Measurements from ENCODE around the gene RFLNA. TPM values are rescaled to one million over a fixed set of nuclear protein-coding genes. Genes with fewer than 3 reads are reported as not detected.
A peak's percentile ranks its signal among the peaks of the same experiment; 100 is the strongest.

Gene RFLNA
- polyA plus RNA-seq, 3 donors = 5.7 to 9.0 (median 7.6) TPM

DNA sequence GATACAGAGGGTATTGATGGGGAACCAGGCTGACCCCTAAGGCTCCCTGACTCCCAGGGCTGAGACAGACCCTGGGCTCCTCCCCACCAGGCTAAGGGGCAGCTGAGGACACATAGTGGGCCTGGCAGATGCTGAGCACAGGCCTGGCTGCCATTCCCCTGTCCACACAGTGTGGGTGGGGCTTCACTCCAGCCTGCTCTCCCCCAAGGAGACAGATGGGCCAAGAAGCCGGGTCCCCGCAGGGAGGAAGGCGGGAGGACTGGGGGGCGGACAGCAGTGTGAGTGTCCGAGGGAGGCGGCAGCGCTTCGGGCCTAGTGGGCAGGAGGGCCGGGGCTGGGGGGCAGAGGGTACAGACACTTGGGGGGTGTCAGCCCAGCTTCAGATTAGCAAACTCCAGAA, 32.0 kb downstream of the RFLNA start:
- no peak for DNase-seq (ENCODE audit: extremely low read depth in 1 of 11, low read depth in 9 of 11, low spot score in 4 of 11)

DNA sequence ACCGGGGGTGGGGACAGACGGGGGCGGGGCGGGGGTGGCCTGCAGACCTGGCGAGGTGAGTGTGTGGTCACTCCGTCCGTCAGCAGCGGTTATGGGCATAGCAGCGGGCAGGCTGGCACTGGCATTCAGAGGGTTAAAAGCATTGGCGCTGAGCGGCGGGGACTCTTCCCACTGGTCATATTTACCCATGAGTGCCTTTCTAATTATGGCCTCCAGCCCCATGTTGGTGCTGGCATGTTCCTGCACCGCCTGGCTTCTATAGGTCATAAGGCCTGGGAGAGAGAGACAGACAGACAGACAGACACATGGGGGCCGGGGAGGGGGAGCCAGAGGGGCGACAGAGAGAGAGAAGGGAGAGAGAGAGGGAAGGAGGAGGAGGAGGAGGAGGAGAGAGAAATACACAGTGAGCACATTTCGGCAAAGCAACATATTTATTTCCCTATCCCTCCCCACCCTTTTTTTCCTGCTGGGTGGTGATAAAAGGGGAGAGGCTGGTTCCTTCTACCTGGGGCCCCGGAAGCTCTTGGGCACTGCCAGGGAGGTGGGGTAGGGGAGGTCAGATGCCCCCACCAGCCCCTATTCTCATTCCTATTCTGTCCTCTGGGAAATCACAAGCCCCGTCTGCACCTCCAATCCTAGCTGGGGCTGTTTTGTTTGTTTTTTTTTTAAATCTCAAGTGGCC, 32.6 kb downstream of the RFLNA start:
- DNase-seq (ENCODE audit: extremely low read depth in 1 of 11, low read depth in 9 of 11, low spot score in 4 of 11) = peak in 7 of 11 donors; percentile 24 to 45 (median 31)

DNA sequence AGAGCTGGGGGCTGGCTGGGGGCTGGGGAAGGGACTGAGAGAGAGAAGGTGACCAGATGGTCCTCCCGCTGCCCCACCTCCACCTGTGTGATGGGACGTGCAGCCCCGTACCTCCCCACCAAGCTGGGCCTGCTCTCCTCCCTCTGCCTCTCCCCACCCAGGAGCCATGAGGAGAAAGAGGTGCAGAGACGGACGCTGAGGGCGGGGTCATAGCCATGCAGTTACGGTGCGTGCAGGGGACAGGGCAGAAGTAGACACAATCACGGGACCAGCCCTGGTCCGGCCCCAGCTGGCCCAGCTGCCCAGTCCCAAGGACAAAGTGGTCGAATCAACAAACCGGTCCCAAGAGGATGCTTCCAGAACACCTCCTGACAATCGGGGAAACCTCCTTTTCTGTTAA, 33.2 kb downstream of the RFLNA start:
- DNase-seq (ENCODE audit: extremely low read depth in 1 of 11, low read depth in 9 of 11, low spot score in 4 of 11) = no peak

DNA sequence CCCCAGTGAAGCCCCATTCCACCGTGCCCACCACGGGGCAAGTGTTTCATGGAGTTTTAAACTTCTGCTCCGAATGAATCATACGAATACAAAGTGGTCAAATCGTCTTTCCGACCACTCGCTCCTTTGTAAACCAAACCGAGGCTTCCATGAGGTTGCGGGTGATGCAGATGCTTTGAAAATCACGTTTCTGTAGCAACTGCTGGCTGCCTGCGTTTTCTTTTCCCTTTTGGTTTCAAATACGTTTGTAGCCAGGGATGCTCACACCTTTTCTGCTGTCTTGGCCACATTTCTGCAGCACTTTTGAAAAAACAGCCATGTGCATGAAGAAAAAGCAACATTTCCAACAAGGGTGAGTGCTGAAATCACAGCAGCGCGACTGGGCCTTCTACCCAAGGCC, 33.7 kb downstream of the RFLNA start:
- DNase-seq (ENCODE audit: extremely low read depth in 1 of 11, low read depth in 9 of 11, low spot score in 4 of 11) = no peak

DNA sequence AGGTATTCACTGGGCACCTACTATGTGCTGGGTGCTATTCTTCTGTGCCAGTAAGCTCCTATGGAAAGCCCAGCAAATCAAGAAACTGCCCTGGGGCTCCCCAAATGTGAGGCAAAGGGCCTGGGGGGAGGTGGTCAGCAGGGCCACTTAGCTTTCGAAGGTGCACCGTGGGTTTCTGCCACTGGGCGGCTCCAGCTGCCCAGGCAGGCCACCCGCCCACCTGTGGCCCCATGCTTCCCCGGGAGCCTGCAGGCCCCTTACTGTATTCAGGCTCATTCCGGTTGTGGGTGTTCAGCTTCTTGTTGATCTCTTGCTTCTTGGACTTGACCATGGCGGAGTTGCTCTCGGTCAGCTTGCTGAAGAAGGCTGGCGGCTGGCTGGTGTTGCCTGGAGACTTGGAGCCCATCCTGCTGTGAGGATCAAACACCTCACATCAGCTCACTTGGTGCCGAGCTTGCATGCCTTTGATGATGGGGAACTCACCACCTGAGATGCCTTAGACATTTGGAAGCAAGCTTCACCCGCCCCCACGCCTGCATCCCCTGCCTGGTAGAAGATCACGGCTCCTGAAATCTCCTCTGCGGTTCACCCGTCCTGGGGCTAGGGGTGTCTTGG, 37.3 kb downstream of the RFLNA start:
- DNase-seq (ENCODE audit: extremely low read depth in 1 of 11, low read depth in 9 of 11, low spot score in 4 of 11) = no peak

DNA sequence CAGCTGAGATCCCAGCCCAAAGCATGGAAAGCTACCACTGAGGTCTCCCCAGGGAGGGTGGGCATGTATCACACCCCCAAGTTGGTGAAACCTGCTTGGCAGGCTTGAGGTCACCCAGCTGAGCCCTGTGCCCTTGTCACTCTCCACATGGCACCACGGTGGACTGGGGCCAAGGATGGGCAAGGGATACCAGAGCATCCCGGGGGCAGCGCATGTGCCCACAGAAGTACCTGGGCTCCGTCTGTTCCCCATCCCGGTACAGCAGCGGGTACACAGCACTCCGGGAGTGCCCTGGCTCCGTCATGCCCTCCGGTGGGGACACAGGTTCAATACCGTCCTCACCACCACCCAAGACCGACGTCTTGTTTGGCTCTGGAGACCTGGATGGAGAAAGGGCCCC, 38.0 kb downstream of the RFLNA start:
- no peak for DNase-seq (ENCODE audit: extremely low read depth in 1 of 11, low read depth in 9 of 11, low spot score in 4 of 11)

DNA sequence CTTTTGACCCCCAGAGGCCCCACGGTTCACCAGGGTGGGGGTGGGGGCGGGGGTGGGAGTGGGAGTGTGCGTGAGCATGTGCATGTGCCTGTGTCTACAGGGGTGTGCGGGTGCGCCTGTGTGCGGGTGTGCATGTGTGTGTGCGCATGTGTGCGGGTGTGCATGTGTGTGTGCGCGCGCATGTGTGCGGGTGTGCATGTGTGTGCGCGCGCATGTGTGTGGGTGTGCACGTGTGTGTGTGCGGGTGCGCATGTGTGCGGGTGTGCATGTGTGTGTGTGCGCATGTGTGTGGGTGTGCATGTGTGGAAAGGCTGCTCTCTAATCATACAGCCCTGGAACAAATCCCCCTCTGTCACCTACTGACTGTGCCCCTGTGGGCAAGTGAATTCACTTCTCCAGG, 38.8 kb downstream of the RFLNA start:
- DNase-seq (ENCODE audit: extremely low read depth in 1 of 11, low read depth in 9 of 11, low spot score in 4 of 11) = no peak

DNA sequence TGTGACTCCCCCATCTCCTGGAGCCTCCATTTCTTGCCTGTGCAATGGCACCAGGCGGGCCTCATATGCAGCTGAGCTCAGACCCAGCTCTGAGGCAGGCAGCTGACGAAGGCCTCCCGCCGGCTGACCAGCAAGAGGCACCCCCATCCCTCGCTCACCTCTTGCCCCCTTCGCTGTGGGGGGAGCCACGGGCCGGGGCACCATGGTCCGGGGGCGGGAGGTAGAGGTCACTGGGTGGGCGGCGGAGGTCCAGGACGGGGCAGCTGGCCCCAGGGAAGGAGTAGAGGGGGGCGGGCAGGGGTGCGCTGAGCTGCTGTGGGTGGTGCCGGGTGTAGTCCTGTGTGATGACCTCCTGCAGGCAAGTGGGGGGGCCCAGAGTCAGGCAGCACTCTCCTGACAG, 39.4 kb downstream of the RFLNA start:
- no peak for DNase-seq (ENCODE audit: extremely low read depth in 1 of 11, low read depth in 9 of 11, low spot score in 4 of 11)

DNA sequence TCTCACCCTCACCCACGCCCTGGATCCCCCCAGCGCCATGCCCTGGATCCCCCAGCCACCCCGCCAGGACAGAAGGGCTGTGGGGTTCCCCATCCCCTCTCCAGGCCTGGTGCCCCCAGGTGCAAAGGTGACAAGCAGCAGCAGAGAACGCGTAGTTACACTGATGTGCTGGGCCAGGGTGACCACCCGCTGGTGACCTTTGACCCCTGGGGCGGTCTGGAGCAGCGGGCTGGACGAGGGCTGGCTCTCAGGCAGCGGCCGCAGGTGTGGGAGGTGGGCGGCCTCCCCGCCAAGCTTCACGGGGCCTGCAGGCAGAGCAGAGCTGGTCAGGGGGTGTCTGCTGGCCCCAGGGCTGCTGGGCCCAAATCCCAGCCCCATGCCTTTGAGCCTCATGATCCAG, 40.1 kb downstream of the RFLNA start:
- DNase-seq (ENCODE audit: extremely low read depth in 1 of 11, low read depth in 9 of 11, low spot score in 4 of 11) = no peak

DNA sequence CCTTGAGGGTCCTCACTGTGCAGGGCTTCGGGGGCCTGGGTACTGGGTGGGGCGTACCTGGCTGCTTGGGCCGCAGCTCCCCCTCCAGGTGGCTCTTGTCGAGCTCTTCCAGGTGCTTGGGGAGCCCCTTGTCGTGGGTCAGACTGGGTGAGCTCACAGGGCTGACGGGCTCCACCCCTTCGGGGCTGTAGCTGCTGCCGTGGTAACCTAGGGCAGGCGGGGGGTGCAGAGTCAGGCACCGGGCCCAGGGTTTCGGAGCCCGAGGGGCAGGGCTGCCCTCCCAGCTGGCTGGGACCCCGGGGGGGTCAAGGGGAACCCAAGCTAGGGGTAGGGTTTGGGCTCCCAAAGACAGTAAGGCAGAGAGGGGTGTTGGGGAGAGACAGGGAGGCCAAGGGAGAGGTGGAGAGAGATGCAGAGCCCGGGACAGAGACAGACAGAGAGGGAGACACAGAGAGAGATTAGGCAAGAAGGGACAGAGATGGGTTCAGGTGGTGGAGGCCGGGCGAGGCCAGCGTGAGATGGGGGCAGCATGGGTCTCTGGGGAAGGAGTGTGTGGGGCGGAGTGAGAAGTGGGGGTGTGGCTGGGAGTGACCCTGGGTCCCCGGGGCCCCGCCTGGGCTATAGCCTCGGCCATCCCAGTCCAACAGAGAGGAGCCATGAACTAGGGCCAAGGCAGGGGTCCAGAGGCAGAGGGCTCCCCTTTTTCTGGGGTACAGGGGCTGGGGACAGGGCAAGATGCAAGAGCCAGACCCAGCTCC, 40.7 kb downstream of the RFLNA start:
- no peak for DNase-seq (ENCODE audit: extremely low read depth in 1 of 11, low read depth in 9 of 11, low spot score in 4 of 11)

DNA sequence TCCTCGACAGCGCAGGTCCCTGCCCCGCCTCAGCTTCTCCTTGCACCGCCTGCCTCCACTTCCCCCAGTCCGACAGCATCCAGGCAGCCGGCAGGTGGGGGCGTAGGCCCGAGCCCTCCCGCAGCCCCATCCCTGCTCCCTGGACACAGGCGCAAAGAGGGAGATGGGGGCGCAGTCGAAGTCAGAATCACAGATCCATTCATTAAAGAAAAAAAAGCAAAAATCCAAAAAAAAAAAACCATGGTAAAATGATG, 41.2 kb downstream of the RFLNA start:
- DNase-seq (ENCODE audit: extremely low read depth in 1 of 11, low read depth in 9 of 11, low spot score in 4 of 11) = no peak

DNA sequence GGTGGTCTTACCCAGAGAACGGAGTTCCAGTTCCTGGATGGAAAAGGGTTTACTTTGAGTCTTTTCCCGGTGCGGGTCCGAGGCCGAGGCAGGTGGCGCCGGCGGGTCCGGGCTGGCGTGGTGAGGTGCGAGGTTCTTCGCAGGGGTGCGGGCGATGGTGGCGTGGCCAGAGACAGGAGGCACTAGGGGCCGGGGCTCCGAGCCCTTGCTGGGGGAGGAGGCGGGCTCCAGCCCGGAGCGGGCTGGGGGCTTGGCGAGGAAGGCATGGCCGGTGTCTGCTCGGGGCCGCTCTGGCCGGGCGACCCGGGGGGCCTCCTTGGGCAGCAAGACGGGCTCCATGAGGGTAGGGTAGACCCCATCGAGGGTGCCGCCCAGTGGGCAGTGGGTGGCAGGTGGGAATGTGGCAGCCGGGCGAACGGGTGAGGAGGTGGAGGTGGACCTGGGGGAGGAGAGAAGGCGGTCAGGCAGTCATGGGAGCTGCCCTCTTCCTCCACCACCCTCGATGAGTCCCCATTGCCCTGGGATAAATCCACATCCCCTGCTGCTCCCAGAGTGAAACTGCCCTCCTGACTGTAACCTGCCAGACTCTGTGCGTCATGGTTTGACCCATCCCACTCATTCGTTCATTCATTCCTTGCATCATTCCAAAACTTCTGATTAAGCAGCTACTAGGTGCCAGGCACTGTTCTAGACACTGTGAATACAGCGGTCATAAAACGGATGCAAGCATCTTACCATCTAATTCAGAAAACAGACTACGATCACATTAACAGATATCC, 42.0 kb downstream of the RFLNA start:
- no peak for DNase-seq (ENCODE audit: extremely low read depth in 1 of 11, low read depth in 9 of 11, low spot score in 4 of 11)

DNA sequence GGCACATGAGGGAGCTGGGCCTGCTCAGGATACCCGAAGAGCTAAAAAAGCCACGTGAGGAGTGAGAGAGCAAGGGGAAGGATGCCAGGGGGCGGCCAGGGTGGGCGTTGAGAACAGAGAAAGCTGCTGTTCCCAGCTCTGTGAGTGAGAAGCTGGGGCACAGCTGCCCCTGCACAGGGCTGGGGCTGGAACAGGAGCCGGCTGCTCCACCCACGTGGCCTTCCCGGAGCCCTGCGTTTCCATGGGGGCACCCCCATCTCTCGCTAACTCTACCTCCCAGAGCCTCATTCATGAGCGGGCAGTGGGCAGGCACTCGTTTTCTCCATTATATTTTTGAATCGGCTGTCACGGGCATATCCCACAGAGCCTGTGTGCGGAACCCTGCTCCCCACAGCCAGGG, 42.7 kb downstream of the RFLNA start:
- DNase-seq (ENCODE audit: extremely low read depth in 1 of 11, low read depth in 9 of 11, low spot score in 4 of 11) = no peak

DNA sequence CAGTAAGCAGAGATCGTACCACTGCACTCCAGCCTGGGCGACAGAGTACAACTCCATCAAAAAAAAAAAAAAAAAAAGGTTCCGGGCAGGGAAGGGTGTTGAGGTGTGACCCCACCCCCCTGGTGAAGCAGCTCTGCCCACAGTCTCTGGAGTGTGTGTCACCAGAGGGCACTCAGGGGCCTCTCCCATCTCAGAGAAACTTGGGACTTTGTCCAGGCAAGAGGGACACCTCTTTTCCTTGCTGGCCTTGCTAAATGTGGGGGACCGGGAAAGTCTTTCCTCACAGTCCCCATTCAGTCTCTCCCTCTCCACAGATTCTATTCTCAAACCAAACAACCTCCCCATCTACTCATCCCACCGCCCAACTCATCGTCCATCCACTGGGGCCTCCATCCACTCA, 43.6 kb downstream of the RFLNA start:
- DNase-seq (ENCODE audit: extremely low read depth in 1 of 11, low read depth in 9 of 11, low spot score in 4 of 11) = no peak

DNA sequence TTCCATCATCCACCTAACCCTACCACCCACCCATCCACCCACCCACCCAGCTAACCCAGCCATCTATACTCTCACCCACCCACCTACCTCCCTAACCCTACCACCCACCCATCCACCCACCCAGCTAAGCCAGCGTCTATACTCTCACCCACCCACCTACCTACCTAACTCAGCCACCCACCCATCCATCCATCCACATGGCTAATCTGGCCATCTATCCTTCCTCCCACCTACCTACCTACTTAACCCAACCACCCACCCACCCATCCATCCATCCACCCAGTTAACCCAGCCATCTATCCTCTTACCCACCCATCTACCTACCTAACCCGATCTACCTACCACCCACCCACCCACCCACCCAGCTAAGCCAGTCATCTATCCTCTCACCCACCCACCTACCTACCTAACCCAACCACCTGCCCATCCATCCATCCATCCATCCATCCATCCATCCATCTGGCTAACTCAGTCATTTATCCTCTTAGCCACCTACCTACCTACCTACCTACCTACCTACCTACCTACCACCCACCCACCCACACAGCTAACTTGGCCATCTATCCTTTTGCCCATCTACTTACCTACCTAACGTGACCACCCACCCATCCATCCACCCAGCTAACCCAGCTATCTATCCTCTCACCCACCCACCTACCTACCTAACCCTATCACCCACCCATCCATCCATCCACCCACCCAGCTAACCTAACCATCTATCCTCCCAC, 44.1 kb downstream of the RFLNA start:
- no peak for DNase-seq (ENCODE audit: extremely low read depth in 1 of 11, low read depth in 9 of 11, low spot score in 4 of 11)

DNA sequence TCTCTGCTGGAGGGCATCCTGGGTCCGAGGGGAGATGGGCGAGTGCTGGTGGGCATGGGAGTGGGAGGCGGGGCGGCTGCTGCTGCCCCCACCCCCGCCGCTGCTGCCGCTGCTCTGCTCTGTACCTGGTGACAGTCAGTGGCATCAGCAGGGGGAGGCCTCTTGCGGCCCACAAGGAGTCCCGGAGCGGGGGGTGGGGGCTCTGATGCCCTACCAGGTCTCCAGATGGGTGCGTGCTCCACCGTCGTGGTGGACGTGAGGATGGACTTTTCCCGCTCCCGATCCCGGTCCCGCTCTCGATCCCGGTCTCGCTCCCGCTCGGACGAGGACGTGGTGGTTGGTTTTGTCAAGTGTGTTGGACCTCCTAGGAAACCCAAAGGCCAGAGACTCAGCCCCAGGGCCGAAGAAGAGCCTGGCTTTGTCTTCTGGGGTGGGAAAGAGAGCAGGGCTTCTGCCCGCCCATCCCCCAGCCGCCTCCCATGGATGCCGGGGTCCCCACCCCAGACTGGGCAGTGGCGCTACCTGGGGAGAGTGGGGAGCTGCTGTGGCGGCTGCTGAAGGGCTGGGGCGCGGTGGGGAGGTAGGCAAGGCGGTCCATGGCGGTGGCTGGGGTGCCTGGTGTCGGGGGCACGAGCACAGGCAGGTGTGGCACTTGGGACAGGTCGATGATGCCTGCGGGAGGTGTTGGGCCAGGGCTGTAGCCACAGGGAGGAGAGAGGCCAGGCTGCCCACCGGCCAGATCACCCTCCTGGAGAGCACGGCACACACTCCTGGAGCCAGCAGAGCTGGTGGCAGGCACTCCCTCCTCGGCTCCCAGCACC, 45.4 kb downstream of the RFLNA start:
- no peak for DNase-seq (ENCODE audit: extremely low read depth in 1 of 11, low read depth in 9 of 11, low spot score in 4 of 11)

DNA sequence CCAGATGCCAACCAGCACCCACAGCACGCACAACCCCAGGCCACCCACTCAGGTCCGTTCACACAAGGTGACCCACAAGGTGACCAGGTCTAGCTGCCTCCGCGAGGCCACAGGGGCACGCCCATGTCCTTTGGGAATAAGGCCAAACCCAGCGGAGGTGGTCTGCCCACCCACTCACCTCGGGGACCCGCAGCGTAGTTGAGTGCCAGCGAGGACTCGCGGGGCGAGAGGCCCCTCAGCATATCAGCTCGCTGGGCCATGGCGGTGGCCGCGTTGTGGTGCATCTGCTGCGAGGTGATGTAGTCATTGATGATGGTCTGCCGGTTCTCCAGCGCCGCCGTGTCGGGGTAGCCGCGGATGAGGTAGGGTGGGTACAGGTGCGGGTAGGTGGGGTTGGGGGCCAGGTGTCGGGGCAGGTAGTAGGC, 46.8 kb downstream of the RFLNA start:
- DNase-seq (ENCODE audit: extremely low read depth in 1 of 11, low read depth in 9 of 11, low spot score in 4 of 11) = no peak

DNA sequence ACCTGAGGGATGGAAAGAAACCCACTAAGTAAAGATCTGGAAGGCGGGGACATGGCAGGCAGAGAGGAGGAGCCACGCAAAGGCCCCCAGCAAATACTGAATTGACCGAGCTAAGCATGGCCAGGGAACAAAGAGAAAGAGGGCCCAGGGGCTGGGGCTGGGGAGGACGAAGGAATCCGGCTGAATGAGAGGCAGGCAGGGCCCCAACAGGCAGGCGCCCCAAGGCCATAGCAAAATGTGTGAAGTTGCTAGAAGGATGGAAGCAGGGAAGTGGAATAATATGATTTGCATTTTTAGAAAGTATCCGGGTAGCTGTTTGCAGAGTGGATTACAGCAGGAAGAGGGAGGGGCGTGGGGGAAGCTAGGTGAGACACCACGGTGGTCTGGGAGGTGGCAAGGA, 49.1 kb downstream of the RFLNA start:
- no peak for DNase-seq (ENCODE audit: extremely low read depth in 1 of 11, low read depth in 9 of 11, low spot score in 4 of 11)

DNA sequence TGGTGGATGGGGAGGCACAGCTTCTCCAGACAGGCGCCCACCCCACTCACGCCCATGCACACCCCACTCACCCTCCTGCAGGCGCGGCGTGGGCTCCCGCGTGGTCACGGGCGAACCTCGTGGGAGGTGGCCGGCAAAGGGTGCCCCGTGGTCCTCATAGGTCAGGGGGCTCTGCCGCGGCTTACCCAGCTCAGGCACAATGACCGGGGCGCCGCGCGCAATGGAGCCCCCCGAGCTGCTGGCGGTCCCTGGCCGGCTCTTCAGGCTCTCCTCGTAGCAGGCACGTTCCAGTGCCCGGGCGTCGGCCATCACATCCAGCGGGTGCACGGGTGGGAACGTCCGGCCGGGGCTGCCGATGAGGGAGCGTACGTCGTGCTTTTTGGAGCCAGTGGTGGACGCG, 49.6 kb downstream of the RFLNA start:
- DNase-seq (ENCODE audit: extremely low read depth in 1 of 11, low read depth in 9 of 11, low spot score in 4 of 11) = no peak
